GM19193 (cell line): ENCODE measurements around the gene AP3B1.

Experiments used
- POLR2A ChIP-seq: IDR thresholded peaks from 4 replicates; pipeline ENCODE4 v1.6.1; 2011; ENCODE audit not compliant: insufficient read depth, insufficient read length; ENCODE audit errors: extremely low read depth

The AP3B1 gene

DNA sequence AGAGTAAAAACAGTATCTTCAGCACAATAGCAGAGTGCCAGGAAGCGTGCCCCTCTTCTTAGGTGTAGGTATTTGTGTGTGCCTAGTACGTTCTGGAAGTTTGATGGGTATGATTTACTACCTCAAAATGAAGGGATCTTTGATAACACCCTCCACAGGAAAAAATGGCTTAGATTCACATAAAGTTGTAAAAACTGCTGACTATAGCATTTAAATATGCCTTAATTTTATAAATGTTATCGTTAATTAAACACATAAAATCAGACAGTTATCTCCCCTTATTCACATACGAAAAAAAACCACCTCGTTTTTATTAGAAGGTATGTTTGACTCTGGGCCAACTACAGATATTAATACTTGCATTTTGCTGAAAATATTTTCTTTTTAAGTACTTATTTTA is 274.8 kb downstream of the AP3B1 start:
- no peak for TF ChIP-seq POLR2A

DNA sequence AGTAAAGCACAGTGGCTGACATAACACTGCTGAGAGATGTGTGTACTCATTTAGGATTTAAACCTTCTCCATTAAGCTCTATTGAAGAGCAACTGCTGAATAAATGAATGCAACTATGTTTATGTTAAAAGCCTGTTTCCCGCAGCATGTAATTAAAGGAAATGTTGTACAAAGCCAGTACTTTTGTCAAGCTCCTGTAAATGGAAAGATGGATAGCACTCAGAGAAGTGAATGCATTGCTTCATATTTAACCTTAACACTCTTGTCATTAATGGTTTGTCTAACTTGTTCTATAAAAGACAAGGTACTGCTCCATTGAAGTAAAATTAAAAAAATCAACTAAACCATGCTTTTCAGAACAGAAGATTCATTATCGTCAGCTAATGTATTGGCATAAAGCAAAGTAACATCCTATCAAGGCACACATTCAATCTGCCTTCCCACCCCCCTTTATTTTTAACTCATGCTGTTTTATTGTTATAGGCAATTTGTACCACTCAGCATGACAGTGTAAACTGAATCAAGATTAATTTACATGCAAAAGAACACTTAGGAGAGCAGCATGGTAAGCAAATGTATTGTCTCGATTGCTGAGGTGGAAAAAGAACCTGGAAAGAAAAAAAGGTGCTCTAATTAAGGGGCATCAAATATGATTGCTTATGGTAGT is 277.5 kb downstream of the AP3B1 start:
- no peak for TF ChIP-seq POLR2A

DNA sequence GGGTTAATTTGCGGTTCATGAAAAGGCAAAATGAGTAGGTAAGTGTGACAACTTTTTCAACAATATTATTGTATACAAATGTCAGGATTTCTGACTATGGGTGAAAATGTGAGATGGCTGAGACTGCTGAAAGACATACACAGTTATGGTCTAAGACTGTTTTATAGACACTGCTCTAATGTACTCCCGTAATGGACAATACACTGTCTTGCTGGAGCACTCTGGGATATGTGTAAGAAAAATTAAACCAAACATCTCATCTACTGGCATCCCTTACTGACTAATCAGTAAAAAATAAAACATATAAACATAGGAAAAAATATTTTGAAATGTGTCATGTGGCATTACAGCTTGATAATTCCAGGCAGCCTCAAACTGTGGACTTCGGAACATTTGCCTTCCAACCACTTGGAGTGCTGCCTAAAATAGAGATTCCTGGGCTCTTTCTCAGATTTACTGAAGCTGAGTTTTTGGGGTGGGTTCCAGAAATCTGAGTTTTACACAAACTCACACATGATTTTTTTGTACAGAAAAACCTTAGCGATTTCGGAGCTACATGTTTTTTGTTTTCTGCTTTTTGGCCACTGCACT is 284.5 kb downstream of the AP3B1 start:
- no peak for TF ChIP-seq POLR2A

DNA sequence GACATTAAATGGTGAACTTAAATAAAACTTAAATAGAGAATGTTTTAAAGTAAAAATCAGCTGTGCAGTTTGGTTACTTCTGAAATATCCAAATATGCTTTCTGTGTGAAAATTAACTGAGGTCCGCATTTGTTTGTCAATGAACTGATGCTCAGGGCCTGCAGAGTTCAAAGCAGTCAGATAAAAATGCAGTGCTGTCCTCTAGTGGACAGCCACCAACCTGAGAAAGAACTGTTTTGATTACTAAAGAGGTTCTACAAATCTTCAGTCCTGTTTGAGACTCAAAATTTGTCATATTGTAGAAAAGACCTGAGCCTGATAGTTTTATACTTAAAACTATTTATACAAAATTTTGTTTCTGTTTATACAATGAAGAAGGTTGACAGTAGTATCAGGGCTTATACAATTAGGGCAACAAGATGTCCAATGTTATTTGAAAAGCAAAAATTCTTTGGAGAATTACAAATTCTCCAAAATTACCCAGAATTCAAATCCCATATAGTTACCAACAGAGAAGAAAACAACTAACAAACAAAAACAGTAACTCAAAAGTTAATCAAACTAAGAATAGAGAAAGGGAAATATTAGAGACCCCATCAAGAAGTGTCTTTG is 286.0 kb downstream of the AP3B1 start:
- no peak for TF ChIP-seq POLR2A

DNA sequence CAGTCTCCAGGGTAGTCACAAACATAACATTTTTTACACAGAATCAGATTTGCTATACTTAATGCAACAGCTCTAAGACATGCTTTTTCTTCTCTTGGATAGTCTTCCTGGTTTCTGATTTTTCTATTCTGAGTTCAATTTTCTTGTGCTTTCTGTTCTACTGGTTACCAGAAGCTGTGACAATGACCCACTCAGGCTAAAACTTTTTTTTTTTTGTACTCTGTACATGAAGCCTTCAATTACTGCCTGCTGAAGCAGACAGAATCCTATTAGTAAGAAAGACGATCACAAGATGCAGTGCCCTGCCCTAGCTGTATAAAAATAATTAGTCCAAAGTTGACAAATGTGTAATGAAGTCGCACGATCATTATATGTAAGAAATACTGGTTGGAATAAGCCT is 287.3 kb downstream of the AP3B1 start:
- no peak for TF ChIP-seq POLR2A

DNA sequence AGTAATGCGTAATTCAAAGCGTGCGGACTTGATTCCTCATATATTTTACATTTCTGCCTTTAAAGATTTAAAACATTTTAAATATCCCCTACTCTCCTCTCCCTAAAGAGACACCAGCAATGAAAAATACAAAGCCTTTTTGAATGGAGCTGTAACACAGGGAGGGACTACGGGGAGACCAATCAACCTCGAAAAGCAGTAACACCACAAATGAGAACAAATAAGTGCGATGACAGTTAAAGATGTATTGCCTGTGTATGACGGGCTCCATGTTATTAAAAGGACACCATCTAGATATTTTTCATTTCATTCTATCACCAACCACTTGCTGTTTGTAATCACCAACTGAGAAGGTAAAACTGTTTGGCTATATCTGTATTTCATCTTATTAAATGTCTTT is 288.0 kb downstream of the AP3B1 start:
- no peak for TF ChIP-seq POLR2A

DNA sequence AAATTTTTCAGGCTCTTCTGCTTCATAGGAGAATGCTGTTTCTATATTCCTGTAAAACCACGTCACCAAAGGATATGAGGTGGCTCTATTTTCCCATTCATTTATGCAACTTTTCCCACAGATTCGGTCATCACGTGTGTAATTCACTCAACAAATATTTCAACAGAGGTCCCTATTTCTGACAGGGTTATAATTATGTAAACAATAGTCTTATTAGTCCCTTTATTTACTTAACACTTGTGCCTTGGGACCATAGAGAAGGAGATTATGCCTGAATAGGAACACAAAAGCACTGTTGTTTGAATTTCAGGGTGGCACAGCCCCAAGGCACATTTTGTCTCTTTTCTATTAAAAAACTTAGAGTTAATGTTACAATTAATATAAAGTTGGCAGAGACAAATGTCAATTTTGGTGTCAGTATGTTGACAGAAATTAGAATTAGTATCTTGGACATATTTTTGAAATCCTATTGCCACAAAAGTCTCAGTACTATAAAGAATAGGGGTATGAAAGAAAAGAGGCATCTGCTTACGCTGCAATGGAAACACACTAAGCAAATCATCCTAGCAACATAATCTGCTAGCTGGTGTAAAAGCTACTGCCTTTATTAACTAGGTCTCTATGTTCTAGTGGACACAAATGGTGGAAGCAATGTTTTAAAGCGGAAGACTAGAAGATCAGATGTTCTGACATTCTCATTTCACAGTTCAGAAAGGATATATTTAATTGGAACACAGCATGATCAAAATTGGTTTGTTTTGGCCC is 289.3 kb downstream of the AP3B1 start:
- no peak for TF ChIP-seq POLR2A

DNA sequence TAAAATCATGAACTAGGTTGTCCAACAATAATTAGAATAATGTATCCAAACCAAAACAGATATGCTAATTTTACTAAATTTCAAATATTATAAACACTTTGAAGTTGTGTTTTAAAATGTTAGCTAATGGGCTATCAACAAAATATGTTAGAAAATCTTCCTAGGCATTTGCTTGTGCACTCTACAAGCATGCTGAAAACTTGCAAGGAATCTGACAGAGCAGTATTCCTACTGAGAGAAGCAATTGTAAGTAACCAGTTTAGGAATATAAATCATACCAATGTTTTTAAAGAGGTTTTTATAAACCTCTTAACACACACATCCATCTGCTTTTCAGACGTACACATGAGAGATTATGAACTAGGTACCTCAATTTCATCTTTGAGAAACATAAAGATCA is 289.9 kb downstream of the AP3B1 start:
- TF ChIP-seq POLR2A = no peak

DNA sequence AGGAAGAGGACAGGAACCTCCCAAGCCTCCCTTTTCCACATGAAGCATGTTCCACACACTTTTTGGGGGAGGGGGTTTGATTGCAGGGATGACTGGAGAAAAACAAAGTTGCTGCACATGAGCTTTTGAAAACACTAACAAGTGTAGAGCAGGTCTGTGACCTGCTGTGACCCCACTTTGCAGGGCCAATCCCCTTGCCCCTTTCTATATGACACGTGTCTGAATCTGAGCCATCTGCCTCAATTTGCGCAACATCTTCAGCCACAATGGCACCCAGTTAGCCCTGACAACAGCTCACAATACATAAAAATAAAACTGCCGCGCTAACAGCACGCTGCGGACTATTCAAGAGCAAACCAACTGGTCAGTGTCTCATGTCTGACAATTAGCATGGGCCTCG is 290.6 kb downstream of the AP3B1 start:
- no peak for TF ChIP-seq POLR2A

DNA sequence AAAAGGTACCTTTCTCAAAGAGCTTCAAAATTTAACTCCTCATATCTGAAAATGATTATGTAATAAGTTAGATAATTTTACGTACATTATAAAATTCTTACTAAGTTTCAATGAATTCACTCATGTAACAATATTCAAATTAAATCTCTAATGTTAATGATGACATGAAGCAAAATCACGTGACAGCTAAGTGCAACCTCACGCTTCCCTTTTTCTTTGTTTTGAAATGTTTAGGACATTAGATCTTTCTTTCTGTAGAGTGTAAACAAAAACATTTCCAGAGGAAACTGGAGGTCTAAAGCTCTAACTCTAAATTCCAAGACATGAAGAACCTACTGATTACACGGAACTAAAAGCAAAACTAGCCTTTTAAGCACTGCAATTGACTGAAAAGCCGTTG is 291.0 kb downstream of the AP3B1 start:
- TF ChIP-seq POLR2A = no peak

DNA sequence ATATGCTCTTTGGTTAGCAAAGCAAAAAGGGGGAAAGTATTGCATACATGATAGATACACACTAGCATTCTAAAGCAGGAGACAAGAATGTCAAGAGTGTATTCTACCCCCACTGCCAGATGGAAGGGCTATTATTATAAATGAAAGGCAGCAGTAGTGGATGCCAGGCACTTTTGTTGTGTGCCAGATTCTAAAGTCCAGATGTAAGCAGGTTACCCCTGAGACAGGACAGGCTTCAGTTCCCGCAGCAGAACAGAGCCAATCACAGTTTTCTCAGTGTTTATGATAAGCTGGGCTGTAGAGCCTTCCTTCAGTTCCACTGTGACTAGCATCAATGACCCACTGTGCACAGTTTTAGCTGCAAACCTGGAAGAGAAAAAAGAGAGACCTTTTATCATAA is 291.8 kb downstream of the AP3B1 start:
- TF ChIP-seq POLR2A = no peak

DNA sequence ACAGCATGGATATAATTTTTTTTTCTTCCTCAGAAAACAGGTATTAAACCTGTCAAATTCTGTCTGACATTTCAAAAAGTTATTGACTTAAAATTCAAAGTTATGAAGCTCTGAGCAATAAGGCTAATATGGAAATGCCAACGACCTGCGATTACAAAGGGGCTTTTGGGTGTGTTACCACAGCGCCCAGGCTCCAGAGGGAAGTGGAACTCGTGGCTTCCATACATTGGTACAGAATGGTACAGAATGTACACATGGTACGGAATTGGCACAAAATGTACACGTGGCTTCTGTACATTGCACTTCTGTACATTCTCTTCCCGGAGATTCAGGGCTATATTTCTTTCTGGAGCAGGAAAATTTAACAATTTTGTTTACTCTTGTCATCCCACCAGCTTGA is 293.3 kb downstream of the AP3B1 start:
- no peak for TF ChIP-seq POLR2A

DNA sequence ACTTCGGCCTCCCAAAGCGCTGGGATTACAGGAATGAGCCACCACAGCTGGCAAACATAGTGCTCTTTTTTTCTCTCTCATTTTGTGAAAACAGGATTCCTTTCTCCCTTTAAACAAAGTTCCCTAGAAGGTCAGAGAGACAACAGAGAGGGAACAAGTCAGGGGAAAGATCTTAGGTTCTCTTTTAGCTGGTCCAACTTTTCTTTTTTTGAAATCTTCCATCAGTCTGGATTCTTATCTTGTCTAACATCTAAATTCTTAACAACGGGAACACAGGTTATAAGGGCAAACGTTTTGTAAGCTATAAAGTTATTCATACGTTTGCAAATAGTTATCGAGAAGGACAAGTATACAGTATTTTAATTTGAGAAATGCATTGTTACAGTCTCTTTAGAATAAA is 294.3 kb downstream of the AP3B1 start:
- TF ChIP-seq POLR2A = no peak

DNA sequence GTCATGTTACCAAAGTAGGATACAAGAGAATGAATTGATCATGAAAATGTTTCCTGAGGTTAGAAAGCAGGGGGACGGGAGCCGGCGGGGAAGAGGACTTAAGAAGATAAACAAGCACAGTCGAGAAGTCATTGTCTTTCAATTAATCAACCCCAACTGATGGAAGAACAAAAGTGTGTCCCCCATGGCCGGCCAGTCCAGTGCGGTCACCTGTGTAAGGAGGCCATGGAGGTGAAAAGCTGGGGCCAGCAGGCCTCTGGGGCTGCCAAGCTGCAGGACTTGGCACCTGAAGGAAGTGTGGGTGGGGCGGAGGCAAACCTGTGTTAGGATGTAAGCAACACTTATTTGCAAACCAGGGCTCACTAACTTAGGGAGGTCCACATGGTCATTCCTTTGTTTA is 295.1 kb downstream of the AP3B1 start:
- TF ChIP-seq POLR2A = no peak

DNA sequence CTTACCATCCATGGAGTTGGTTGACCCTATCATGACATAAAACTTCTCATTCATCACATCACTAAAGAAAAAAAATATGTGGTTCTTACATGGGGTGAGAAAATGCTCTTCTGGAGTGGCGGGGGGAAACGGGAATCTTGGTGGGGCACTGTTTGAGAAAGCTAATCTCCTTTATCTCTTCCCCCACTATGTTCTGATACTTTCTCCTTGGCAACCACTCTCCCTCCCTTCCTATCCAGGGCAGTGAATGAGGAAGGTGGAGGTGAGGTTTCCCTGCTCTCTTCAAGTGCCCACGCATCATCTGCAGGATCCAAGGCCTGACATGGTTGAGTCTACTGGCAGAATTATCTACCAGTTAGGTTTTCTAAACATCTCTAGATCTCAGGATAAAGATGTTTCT is 297.6 kb downstream of the AP3B1 start:
- TF ChIP-seq POLR2A = no peak

DNA sequence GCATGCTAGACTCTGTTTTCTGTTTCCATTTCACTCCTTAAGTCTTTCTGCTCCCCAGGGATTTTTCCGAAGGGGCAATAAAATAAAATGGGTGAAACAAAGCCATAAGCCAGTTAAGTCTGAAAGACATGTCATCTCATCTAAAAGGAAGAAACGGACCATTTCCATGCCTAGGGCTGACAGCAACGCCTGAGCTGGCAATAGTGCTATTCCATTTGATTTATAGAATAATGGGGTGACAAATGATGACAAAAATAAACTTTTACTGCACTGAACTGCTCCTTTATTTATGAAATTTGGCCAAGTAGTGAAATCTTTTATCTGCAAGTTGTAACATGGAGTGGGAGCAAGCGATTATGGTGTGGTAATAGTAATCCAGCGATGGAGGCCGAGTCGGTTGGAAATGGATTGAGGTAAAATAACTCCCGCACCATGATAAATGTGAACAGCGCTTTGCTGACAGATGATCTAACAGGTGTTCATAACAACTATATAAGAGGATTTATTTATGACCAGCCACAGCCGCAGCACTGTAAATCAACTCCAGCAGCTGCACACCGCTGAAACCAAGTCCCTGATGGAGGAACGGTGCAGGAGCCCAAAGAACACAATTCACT is 298.6 kb downstream of the AP3B1 start:
- TF ChIP-seq POLR2A = no peak

DNA sequence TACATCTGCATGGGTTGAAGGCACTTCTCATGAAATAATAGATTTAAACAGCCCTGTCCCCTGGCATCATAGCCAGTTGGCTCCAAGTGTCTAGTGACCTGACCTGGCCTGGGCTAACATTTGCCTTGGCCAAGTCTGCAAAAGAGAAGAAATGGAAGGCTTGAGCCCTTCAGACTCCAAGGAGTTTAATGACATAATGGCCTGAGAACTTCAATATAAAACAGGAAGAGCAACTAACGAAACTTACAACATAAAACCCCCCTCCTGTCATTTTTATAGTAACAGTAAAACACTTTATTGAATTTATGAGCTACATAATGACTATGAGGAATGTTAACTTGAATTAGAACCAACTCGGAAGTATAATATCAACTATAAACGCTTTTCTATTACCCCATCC is 299.6 kb downstream of the AP3B1 start:
- TF ChIP-seq POLR2A = no peak
